ENCODE data around the gene SH3D19.

Gene SH3D19

DNA sequence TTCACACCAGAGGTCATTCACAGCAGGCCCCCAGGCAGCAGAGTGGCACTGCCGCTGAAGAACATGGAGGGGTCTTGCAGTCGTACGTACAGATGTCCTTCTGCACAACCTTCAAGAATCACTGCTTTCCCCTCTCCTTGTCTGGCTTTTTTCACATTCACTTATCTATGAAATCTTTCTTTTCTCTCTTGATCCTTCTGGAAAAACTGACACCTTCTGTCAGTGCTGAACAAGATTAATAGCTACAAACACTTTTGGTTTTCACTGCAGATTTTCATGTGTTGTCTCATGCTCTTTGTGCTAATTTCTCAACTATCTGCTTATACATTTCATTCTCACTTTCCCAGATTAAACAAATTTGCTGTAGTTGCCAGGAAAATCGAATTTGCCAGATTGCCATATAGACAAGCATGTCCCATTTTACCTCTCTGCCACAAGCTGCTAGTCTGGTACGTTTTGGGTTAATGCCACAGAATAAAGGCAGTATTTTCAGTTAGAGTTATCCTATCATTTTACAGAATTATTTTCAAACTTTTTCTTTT, 142.9 kb downstream of the SH3D19 start:
- no peak for DNase-seq (ENCODE audit: insufficient read length, low spot score)
- TF ChIP-seq, protein P1, sequence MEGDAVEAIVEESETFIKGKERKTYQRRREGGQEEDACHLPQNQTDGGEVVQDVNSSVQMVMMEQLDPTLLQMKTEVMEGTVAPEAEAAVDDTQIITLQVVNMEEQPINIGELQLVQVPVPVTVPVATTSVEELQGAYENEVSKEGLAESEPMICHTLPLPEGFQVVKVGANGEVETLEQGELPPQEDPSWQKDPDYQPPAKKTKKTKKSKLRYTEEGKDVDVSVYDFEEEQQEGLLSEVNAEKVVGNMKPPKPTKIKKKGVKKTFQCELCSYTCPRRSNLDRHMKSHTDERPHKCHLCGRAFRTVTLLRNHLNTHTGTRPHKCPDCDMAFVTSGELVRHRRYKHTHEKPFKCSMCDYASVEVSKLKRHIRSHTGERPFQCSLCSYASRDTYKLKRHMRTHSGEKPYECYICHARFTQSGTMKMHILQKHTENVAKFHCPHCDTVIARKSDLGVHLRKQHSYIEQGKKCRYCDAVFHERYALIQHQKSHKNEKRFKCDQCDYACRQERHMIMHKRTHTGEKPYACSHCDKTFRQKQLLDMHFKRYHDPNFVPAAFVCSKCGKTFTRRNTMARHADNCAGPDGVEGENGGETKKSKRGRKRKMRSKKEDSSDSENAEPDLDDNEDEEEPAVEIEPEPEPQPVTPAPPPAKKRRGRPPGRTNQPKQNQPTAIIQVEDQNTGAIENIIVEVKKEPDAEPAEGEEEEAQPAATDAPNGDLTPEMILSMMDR (IDR thresholded peaks at IDR 0.05; ENCODE audit: insufficient read depth, missing control alignments): no peak
- FAIRE-seq: no peak

DNA sequence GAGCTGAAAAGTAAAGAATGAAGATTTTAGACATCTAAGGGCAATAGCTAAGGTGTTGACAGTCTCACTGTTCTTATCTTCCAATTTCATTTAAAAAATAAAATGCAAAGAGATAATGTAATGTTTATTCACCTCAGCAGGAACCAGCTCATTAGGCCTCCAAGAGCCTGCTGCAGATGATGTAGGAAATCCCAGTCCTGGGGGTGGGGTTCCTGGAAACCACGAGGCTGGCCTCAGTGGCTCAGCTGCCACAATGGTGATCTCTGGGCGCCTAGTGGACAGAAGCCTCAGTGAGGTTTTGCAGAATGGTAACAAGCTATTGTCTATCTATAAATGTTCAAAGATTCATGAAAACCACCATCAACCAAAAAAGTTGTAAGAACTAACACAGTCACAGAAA, 148.7 kb downstream of the SH3D19 start:
- FAIRE-seq: no peak
- TF ChIP-seq, protein P1 (IDR thresholded peaks at IDR 0.05; ENCODE audit: insufficient read depth, missing control alignments): no peak

DNA sequence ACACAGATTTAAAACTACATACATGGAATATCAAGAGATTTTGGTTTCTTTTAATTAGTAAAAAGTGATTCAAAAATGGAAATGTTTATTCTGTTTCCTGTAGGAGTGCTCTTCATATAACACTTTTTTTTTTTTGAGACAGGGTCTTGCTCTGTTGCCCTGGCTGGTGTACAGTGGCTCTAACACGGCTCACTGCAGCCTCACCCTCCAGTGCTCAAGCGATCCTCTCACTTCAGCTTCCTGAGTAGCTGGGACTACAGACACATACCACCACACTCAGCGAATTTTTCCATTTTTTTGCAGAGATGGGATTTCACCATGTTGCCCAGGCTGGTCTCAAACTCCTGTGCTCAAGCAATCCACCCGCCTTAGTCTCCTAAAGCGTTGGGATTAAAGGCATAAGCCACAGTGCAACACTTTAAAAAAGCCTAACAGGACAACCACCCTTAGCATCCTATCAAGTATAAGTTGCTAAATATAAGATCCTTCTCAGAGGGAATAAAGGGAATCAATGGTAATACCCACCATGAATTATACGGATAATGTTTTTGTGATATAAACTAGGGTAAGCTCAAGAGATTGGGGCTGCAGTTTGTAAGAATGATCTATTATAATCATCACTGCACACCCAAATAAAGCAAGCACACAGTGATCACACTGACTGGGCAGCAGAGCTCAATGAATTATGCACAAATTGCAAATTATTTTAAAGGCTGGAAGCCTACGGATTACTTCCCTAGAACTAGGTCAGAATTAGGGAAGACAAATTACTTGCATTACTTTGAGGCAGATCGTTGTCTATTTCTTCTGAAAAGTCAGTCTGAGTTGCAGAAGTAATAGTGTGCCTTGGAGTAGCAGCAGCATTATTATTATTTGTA, 149.4 kb downstream of the SH3D19 start:
- TF ChIP-seq, protein P1 (IDR thresholded peaks at IDR 0.05; ENCODE audit: insufficient read depth, missing control alignments): no peak
- DNase-seq (ENCODE audit: insufficient read length, low spot score): no peak
- FAIRE-seq: no peak

More for the DNA sequence above, 148.7 kb downstream of the SH3D19 start:
- no peak for DNase-seq (ENCODE audit: insufficient read length, low spot score)

DNA sequence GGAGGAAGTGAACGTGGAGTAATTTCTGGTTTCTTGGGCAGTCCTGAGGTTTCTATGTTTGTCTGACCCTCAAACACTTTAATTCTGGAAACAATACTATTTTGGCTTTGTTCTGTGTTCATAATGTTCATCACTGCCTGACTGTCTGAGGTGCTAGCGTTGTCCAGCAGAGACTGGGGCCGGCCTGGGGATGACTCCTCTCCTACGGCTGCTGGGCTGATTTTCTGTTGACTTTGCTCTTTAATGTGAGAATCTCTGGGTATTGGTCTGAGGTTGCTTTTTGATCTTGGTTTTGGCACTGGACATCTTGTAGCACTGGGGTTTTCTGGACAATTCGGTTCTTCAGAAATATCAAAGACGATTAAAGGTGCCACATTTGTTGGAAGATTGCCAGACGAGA, 150.2 kb downstream of the SH3D19 start:
- DNase-seq (ENCODE audit: insufficient read length, low spot score) (no peak), FAIRE-seq (no peak)
- TF ChIP-seq, protein P1 (IDR thresholded peaks at IDR 0.05; ENCODE audit: insufficient read depth, missing control alignments): no peak

DNA sequence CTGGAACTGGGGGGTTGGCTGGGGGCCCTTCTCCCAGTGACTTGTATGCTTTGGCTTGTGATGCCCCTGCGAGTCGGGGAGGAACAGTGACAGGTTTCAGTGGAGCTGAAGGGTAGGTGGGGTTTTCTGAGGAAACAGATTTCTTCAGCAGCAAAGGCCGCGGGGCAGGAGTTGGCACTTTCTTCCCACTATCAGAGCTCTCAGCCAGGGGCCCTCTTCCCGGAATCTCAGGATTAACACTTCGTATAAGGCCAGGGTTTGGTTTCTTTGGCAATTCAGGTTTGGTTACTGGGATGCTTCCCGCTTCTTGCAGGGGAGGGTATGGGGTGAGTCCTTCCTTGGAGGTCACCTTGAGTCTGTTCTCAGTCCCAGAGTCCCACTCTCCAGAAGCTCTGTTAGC, 150.6 kb downstream of the SH3D19 start:
- TF ChIP-seq, protein P1 (IDR thresholded peaks at IDR 0.05; ENCODE audit: insufficient read depth, missing control alignments): no peak
- FAIRE-seq: no peak
- no peak for DNase-seq (ENCODE audit: insufficient read length, low spot score)

DNA sequence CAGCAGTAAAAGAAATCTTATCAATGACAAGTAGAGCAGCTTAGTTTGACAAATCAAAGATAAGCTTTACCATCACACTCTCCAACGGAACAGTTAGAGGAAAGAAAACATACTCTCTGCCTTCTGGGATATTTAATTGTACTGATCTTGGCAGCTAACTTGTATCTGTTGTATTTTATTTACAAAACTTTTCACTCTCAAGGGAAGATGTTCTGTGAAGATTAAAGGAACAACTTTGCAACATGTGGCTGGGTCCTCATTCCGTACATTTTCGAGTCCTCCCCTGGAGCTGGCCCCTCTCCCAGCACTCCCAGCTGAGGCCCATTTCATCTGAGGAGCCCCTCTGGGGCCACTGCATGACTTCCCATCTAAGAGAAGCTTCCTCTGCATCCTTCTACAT, 151.5 kb downstream of the SH3D19 start:
- TF ChIP-seq, protein P1 (IDR thresholded peaks at IDR 0.05; ENCODE audit: insufficient read depth, missing control alignments): no peak
- FAIRE-seq (no peak), DNase-seq (ENCODE audit: insufficient read length, low spot score) (no peak)

DNA sequence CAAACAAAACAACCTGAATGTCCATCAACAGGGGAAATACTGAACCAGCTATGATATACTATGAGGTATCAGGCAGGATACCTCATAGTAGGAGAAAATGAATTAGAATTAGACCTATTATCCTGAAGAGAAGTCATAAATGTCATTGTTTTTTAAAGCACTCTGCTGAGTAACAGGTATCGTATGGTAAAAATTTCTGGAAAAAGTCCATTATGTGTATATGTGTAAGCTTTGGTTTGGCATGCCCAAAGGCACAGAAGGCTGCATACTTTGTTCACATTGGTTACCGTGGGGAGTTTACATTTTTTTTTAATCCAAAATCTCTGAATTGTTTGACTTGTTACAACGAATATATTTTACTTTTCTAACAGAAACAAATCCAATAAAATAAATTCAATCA, 155.5 kb downstream of the SH3D19 start:
- no peak for DNase-seq (ENCODE audit: insufficient read length, low spot score)
- no peak for FAIRE-seq
- TF ChIP-seq, protein P1 (IDR thresholded peaks at IDR 0.05; ENCODE audit: insufficient read depth, missing control alignments): no peak

Measured in D721Med (cell line).